HCT116 (cell line): ENCODE results near the gene NR6A1. TPM values are rescaled to one million over a fixed set of nuclear protein-coding genes. Genes with fewer than 3 reads are reported as not detected.

Experiments used
- ATAC-seq: fragments of 200-7000 bp; cut with Tn5 transposase; 2 replicates; pipeline ENCODE4 v1.9.1; 2020; ENCODE audit warnings: mild to moderate bottlenecking, moderate library complexity
- BruUV-seq: library from RNA; stranded (reverse); fragments of 400-500 nt; replicated peaks from 2 replicates; lab custom pipeline; 2021; lab: Mats Ljungman, UMichigan
- CTCF ChIA-PET: fragments of 300-600 bp; sonication (Branson Sonifier 250); formaldehyde crosslinking; loops from one replicate; lab custom pipeline; 2021; ENCODE audit warnings: antibody characterized with exemption; lab: Charles Lee
- POLR2A ChIA-PET: fragments of 300-600, 350-600 bp; sonication (Branson Sonifier 250); formaldehyde crosslinking; loops from one replicate; lab custom pipeline; 2021; ENCODE audit warnings: antibody characterized with exemption; lab: Charles Lee
- RAD21 ChIA-PET, 2 experiments: fragments of 300-600 bp; sonication (Branson Sonifier 250); formaldehyde crosslinking; loops; one replicate each; lab custom pipeline; 2023; ENCODE audit warnings: low total read pairs in 2 of 2; ENCODE audit not compliant: uncharacterized antibody in 2 of 2, unreplicated experiment in 2 of 2, low non-redundant PET in 1 of 2; lab: Charles Lee
- DNase-seq: peaks from one replicate; pipeline ENCODE4 v3.0.0-alpha.2; 2010; ENCODE audit warnings: low read depth, low spot score
- H2AFZ ChIP-seq: fragments of 200-600 bp; shearing (Covaris generic), sonication (generic); 2 replicates; pipeline ENCODE4 v1.6.1; 2017; ENCODE audit warnings: low read depth, mixed run types, mixed read lengths, antibody characterized with exemption, low read length; ENCODE audit not compliant: poor library complexity, severe bottlenecking
- H3K27ac ChIP-seq: 2 replicates; pipeline ENCODE4 v1.5.1; 2012; ENCODE audit warnings: low read depth, low read length
- H3K27me3 ChIP-seq: fragments of 200-600 bp; sonication (generic); 2 replicates; pipeline ENCODE4 v1.6.1; 2016; ENCODE audit warnings: mixed run types, low read length, mixed read lengths; ENCODE audit not compliant: insufficient read depth
- H3K36me3 ChIP-seq, 2 experiments: fragments of 200-500 bp in 1 of 2; fragments of 200-600 bp in 1 of 2; sonication (Bioruptor generic) in 1 of 2; sonication (generic) in 1 of 2; 2 replicates each; pipeline versions ENCODE4 v1.5.1 to v1.6.1; 2014 to 2016; ENCODE audit warnings: low read length in 2 of 2, inconsistent platforms in 1 of 2, mixed read lengths in 1 of 2, mixed run types in 1 of 2; ENCODE audit not compliant: insufficient read depth in 2 of 2, control insufficient read depth in 1 of 2
- H3K4me1 ChIP-seq, 2 experiments: fragments of 200-600 bp in 1 of 2; sonication (generic) in 1 of 2; 2 replicates each; pipeline versions ENCODE4 v1.5.1 to v1.6.1; 2012 to 2017; ENCODE audit warnings: low read length in 2 of 2, inconsistent platforms in 1 of 2, mild to moderate bottlenecking in 1 of 2, mixed read lengths in 1 of 2, mixed run types in 1 of 2, moderate library complexity in 1 of 2; ENCODE audit not compliant: insufficient read depth in 2 of 2, control insufficient read depth in 1 of 2
- H3K4me2 ChIP-seq: fragments of 200-600 bp; sonication (generic); 2 replicates; pipeline ENCODE4 v1.6.1; 2017; ENCODE audit warnings: mixed run types, low read length, mixed read lengths
- H3K4me3 ChIP-seq, 2 experiments: fragments of 200-600 bp in 1 of 2; sonication (generic) in 1 of 2; replicated peaks in 1 of 2; 2 replicates each; pipeline ENCODE4 v1.5.1; 2011 to 2016; ENCODE audit warnings: low read length in 2 of 2, control low read depth in 1 of 2, low read depth in 1 of 2, mild to moderate bottlenecking in 1 of 2, mixed read lengths in 1 of 2, mixed run types in 1 of 2
- H3K79me2 ChIP-seq: fragments of 200-600 bp; sonication (generic); 2 replicates; pipeline ENCODE4 v1.6.1; 2017; ENCODE audit warnings: mild to moderate bottlenecking, mixed run types, low read length, moderate library complexity, mixed read lengths; ENCODE audit not compliant: insufficient read depth
- H3K9ac ChIP-seq: fragments of 200-600 bp; sonication (generic); 2 replicates; pipeline ENCODE4 v1.6.1; 2016; ENCODE audit warnings: low read length, mixed read lengths
- H3K9me2 ChIP-seq: fragments of 200-600 bp; sonication (generic), shearing (Covaris generic); 2 replicates; pipeline ENCODE4 v1.6.1; 2017; ENCODE audit warnings: mixed run types, mild to moderate bottlenecking, moderate library complexity; ENCODE audit not compliant: insufficient read depth
- H3K9me3 ChIP-seq, 2 experiments: fragments of 200-500 bp in 1 of 2; fragments of 200-600 bp in 1 of 2; sonication (Bioruptor generic) in 1 of 2; sonication (generic) in 1 of 2; 2 replicates each; pipeline ENCODE4 v1.6.1; 2014 to 2017; ENCODE audit warnings: low read length in 2 of 2, mixed read lengths in 2 of 2, inconsistent platforms in 1 of 2, low read depth in 1 of 2, mild to moderate bottlenecking in 1 of 2, mixed run types in 1 of 2, moderate library complexity in 1 of 2; ENCODE audit not compliant: control insufficient read depth in 1 of 2, insufficient read depth in 1 of 2
- H4K20me1 ChIP-seq: fragments of 200-600 bp; sonication (generic), shearing (Covaris generic); 2 replicates; pipeline ENCODE4 v1.6.1; 2017; ENCODE audit warnings: mixed run types, mild to moderate bottlenecking, moderate library complexity; ENCODE audit not compliant: insufficient read depth
- ATF3 ChIP-seq: IDR thresholded peaks from 2 replicates; pipeline ENCODE4 v1.6.1; 2012
- CEBPB ChIP-seq: IDR thresholded peaks from 2 replicates; pipeline ENCODE4 v1.6.1; 2012; ENCODE audit warnings: low read depth
- ELF1 ChIP-seq: IDR thresholded peaks from 2 replicates; pipeline ENCODE4 v1.6.1; 2012; ENCODE audit warnings: low read depth, borderline replicate concordance
- MAX ChIP-seq: IDR thresholded peaks from 2 replicates; pipeline ENCODE4 v1.6.1; 2012
- RAD21 ChIP-seq: IDR thresholded peaks from 2 replicates; pipeline ENCODE4 v1.6.1; 2012; ENCODE audit warnings: low read depth, mild to moderate bottlenecking
- REST ChIP-seq: IDR thresholded peaks from 2 replicates; pipeline ENCODE4 v1.6.1; 2012; ENCODE audit warnings: low read depth
- SIN3A ChIP-seq: IDR thresholded peaks from 2 replicates; pipeline ENCODE4 v1.6.1; 2012; ENCODE audit warnings: low read depth
- SP1 ChIP-seq: IDR thresholded peaks from 2 replicates; pipeline ENCODE4 v1.6.1; 2012; ENCODE audit warnings: low read depth
- TCF7L2 ChIP-seq: IDR thresholded peaks from 2 replicates; pipeline ENCODE4 v1.7.0; 2011; ENCODE audit warnings: borderline replicate concordance, inconsistent platforms; ENCODE audit not compliant: insufficient read depth, insufficient read length; ENCODE audit errors: extremely low read depth
- YY1 ChIP-seq: IDR thresholded peaks from 2 replicates; pipeline ENCODE4 v1.6.1; 2011; ENCODE audit warnings: low read length, low read depth, moderate library complexity, mild to moderate bottlenecking; ENCODE audit not compliant: insufficient replicate concordance; ENCODE audit errors: extremely low read depth
- ZNF274 ChIP-seq: fragments of 200-500 bp; sonication (Bioruptor generic); IDR thresholded peaks from 2 replicates; pipeline ENCODE4 v1.6.1; 2014; ENCODE audit warnings: mild to moderate bottlenecking, low read depth, low read length, inconsistent platforms
- intact Hi-C: fragments of 100-400 bp; cut with micrococcal nuclease; formaldehyde crosslinking; loops from 2 replicates; pipeline ENCODE4 v1.10.0; 2022
- total RNA-seq: library from RNA; stranded (reverse); gene quantifications from one replicate; pipeline ENCODE4 v1.2.1, GENCODE V29; 2021; ENCODE audit not compliant: unreplicated experiment

NR6A1 gene
- total RNA-seq, 1 experiment from 2014 or later = 9.9 TPM

DNA sequence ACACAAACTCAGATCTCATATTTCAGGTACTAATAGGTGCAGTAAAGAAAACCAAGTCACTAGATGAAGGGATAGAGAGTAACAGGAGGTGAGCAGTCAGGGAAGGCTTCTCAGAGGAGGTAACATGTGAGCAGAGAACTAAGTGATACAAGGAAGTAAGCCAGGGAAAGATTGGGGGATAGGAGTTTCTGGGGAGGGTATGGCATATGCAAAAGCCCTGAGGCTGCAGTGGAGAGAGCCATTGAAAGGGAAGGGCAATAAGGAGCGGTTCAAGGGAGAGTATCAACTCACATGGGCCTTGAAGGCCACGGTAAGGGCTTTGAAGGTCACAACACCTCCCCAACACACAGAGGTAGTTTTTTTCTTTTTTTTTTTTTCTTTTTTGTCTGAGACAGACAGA is 12.7 kb upstream of the NR6A1 start:
- POLR2A ChIA-PET = no interaction called here
- H2AFZ ChIP-seq = no peak overlapping the region
- RAD21 ChIA-PET = no interaction called here
- no peak overlapping the region for H3K9ac ChIP-seq
- no peaks in the 10 kb centered on the region for H3K36me3 ChIP-seq
- peaks cover 7 to 19% of the 10 kb centered on the region in 2 experiments; a peak in 3 of 4 replicates for H3K4me1 ChIP-seq
- DNase-seq = no peak
- no peak for TF ChIP-seq TCF7L2
- TF ChIP-seq CEBPB = no peak
- no peak for TF ChIP-seq SIN3A
- no peak for TF ChIP-seq ATF3
- no peak for TF ChIP-seq YY1
- no peak for TF ChIP-seq ZNF274
- no peak for TF ChIP-seq RAD21
- TF ChIP-seq, all 23 proteins: peak for 0
- ATAC-seq = no peak
- intact Hi-C loops = no loop called here
- no TSS peak for BruUV-seq
- no peaks in the 10 kb centered on the region for H3K27me3 ChIP-seq
- no peaks in the 10 kb centered on the region for H3K9me2 ChIP-seq
- no peaks in the 10 kb centered on the region for H3K79me2 ChIP-seq
- CTCF ChIA-PET = no interaction called here
- H3K9me3 ChIP-seq = no peaks in the 10 kb centered on the region
- no peak overlapping the region for H3K4me2 ChIP-seq
- no peak overlapping the region for H3K27ac ChIP-seq
- no peak overlapping the region for H3K4me3 ChIP-seq
- H4K20me1 ChIP-seq = no peaks in the 10 kb centered on the region

- POLR2A ChIA-PET = no interaction called here
Measured at GRCh38 chr9:124782661-124783574, 11.8 kb upstream of the NR6A1 start.

More at GRCh38 chr9:124782661-124783574, 11.8 kb upstream of the NR6A1 start:
- TF ChIP-seq SIN3A (no peak), ELF1 (no peak), REST (no peak), MAX (no peak), SP1 (no peak)
- Histone ChIP-seq H3K9me2 (no peaks in the 10 kb centered on the region), H3K27me3 (no peaks in the 10 kb centered on the region), H3K79me2 (no peaks in the 10 kb centered on the region), H3K4me1 (peaks cover 11 to 22% of the 10 kb centered on the region in 2 experiments; a peak in 3 of 4 replicates), H3K4me3 (no peak overlapping the region), H3K4me2 (no peak overlapping the region), H2AFZ (no peak overlapping the region), H3K36me3 (no peaks in the 10 kb centered on the region), H3K9me3 (no peaks in the 10 kb centered on the region), H3K9ac (no peak overlapping the region), H3K27ac (no peak overlapping the region), H4K20me1 (no peaks in the 10 kb centered on the region)
- CTCF ChIA-PET = interaction anchor here (0.9 to 1.8 kb wide), 2 partner anchors 11 to 70 kb away, joined by 3 to 8 read pairs; partner anchors contain the start of gene WDR38
- RAD21 ChIA-PET = no interaction called here
- DNase-seq = no peak
- no TSS peak for BruUV-seq
- intact Hi-C loops = no loop called here
- ATAC-seq = no peak
